ENCODE data around the gene FJX1.

DNA sequence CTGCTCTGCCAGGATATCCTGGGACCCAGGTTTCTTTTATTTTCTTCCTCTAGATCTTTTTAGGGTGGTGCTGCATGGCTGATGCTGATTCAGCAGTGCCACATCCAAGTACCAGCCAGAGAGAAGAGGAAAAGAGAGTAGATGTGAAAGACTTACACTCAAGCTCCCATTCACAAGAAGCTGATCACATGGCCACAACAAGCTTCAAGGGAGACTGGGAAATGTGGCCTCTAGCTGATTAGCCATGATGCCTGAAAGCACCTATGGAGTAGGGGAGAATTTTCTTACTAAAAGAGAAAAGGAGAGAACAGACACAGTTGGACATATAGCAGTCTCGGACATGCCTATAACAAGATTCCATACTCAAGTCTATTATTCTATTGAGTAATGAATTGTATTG is 34.4 kb upstream of the FJX1 start:
- TF ChIP-seq CTCF (IDR thresholded peaks at IDR 0.05; ENCODE audit: low read depth, low read length, poor library complexity, severe bottlenecking) (no peak), EZH2phosphoT487 (IDR thresholded peaks at IDR 0.05; ENCODE audit: borderline replicate concordance, low read length) (no peak)

Measured in DOHH2 (cell line).